Stimulated activated CD4-positive, alpha-beta T cell treated with anti-CD3 and anti-CD28 coated beads, Interleukin-1b, Interleukin-23, amount 100 ng/mL, for 48 hours (primary cell): ENCODE measurements around the gene NEB.
"Not testable (repeated sequence)": the region's sequence is repeated elsewhere in the genome, so short reads cannot be mapped to it uniquely, and the experiment has no call there.

ENCODE experiments used
- DNase-seq: peaks from one replicate; pipeline ENCODE4 v3.0.0-alpha.2; 2020

Gene NEB

GRCh38 chr2:151649966-151650365 lies 84.3 kb downstream of the NEB start:
- DNase-seq = no peak

GRCh38 chr2:151649400-151649799 lies 84.9 kb downstream of the NEB start:
- DNase-seq = no peak

GRCh38 chr2:151646512-151646911 lies 87.8 kb downstream of the NEB start:
- DNase-seq = not testable (repeated sequence)

- no peak for DNase-seq
Measured at GRCh38 chr2:151644580-151644979, 89.7 kb downstream of the NEB start.

- not testable (repeated sequence) for DNase-seq
Measured at GRCh38 chr2:151641895-151642294, 92.4 kb downstream of the NEB start.

DNA sequence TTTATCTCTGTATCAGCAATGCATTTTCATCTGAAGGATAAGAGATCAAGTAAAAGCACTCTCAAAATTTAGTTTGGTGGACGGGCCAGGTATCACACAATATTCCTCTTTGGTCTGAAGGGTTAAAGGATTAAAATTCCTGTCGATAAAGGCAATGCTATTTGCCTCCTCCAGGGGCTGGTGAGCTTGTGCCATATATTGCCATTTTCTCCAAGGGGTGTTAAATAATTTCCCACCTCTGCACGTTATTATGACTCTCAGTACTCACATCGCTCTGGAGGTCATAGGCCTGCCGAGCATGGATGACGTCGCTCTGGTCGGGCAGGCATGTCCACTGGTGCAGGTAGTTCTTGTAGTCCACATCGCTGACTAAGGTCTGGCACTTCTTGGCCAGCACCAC lies 94.2 kb downstream of the NEB start:
- DNase-seq = no peak

DNA sequence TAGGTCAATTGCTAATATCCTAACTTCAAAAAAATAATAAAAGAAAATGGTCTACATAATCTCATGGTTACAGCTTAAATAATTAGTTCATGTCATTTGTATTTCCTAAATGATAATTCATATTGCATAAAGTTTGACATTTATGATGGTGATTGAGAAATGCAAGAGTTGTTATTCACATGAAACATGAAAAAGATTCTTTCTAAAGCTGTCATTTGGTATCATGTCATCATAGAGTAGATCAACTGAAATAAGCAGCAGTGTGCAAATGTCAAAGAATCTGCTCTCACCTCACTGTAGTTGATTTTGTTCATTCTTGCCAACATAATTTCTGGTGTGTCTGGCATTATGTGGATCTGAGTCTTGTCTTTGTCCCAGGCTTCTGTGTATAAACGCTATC lies 95.3 kb downstream of the NEB start:
- no peak for DNase-seq

DNA sequence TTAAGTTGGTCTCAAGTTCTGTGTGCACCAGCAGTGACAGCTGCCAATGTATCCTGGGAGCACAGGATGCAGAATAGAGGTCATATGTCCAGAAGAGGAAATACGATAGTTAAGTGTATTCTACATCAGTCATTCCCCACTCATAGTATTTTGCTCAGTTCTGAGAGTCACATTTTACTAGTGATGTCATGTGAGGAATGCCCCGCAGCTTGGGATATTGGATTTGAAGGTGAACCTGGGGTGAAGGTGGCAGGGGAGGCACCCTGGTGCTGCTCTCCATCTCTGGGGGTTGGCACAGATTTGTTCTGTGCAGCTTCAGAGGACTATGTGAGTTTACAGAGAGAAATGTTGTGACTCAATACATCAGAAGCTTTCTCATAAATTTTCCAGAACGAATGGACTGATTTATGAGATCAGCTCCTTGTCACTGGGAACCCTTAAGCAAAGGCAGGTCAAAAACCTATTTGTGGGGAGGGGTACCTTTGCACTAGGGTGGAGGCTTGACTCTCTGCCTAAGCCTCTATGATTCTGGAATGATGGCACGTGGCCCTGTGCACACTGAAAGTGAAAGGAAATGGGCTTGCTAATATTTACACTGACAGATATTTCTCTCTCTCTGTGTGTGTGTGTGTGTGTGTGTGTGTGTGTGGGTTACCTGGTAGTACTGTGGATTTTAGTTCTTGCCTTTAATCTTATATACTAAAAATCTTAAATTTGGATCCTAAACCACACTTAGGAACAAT lies 95.9 kb downstream of the NEB start:
- DNase-seq = no peak

DNA sequence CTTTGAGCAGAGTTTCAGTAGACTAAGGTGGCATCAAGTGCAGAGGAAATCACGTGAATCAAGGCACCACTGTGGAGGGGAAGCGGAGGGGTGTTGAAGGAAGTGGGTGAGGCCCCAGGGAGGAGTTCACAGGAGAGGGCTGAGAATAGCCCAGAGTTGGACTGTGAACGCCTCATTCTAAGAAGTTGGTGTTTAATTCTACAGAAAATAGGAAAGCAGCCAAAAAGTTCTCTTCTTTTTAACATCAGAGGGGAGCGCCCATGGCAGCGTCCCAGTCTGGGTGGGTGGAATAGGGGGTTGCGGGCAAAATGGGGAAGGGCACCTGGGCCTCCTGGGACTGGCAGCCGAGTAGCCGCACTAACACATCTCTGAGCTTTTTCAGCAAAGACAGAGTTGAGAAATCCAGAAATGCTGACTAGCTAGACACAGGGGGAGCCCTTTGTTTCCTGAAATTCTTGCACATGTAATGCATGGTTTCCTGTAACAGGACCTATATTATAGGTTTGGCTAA lies 97.0 kb downstream of the NEB start:
- peak; percentile 50 for DNase-seq

- DNase-seq = no peak
Measured at GRCh38 chr2:151634736-151635467, 99.4 kb downstream of the NEB start.

GRCh38 chr2:151632993-151633565 lies 101.2 kb downstream of the NEB start:
- DNase-seq = no peak

DNA sequence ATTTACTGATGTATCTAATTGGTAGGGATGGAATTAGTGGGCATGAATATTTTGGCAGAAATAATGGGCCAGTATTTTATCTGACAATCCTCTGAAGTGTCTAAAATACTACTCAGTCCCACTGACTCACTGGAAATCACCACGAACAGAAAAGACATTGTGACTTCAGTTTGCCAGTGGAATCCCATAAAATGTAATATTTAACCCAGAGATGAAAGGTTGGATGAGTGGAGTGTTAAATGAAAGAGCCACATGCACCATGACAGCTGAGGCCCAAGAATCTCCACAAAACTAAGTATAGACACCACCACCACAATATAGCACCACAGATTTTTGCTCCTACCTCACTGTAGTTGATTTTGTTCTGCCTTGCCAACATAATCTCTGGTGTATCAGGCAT lies 103.9 kb downstream of the NEB start:
- DNase-seq = no peak

DNA sequence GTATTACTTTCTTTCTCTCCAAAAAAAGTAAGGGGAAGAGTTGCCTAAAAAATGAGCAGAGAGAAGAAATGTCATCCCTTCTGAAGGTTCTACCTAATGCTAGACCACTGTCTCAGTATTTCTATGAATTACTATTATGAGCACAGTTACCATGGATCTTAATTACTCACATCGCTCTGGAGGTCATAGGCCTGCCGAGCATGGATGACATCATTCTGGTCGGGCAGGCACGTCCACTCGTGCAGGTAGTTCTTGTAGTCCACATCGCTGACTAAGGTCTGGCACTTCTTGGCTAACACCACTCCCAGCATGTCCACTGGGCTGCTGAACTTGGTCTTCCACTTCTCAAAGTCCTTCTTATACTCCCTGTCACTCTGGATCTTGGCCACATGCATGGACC lies 106.9 kb downstream of the NEB start:
- no peak for DNase-seq

DNA sequence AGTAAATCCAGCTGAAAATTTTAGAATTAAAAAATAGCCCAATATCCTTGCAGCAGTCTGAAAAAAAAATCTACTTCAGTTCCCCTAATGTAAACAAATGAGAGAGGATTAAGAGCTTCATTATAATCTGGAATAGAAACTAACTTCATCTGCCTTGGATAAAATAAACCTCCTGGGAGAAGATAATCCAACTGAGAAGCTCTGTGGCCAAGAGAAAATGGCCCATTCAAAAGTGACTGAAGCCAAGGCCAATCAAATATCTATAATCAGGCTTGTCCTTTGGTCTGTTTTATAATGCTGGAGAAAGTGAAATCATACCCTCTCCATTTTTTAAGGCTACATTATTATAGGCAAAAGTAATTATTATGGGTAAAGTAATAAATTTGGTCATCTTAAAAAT lies 110.0 kb downstream of the NEB start:
- DNase-seq = no peak

DNA sequence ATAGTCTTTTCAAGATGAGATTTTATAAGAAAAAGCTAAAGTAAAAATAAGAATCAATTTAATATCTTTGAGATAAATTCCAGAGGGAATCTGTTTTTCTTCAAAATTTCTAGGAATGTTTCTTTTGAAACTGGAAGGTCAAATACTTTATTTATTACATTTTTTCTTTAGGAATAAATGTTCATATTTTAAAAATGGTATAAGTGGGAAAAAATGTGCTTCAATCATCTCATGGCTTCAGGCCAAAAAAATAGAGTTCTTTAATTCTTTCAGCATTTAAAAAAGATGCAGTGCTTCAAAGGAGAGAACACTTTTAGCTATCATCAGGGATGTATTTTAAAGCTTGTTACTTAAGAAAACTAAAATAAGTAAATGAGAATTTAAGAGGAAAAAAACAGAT lies 110.6 kb downstream of the NEB start:
- DNase-seq = no peak

GRCh38 chr2:151620761-151621160 lies 113.5 kb downstream of the NEB start:
- DNase-seq = no peak

DNA sequence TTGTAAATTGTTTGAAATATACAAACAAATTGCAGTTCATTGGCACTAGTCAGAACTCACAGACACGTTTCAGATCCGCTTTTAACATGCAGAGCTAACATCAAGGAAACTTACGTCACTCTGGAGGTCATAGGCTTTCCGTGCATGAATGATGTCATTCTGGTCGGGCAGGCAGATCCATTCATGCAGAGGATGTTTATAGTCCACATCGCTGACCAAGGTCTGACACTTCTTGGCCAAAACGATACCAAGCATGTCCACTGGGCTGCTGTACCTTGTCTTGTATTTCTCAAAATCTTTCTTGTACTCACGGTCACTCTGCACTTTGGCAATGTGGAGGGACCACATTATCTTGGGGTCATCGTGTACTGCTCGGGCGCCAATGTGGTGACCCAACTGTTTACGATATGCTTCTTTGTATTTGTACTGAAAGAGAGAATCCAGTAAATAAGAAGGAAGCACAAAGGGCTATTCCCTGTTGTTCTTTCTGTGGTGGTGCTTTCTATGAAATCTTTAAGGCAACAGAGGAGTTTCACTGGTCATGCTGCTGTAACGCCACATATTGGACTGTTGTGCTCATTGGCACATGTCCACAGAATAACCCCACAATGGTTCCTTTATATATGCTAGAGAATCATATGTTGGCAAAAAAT lies 114.8 kb downstream of the NEB start:
- DNase-seq = no peak

DNA sequence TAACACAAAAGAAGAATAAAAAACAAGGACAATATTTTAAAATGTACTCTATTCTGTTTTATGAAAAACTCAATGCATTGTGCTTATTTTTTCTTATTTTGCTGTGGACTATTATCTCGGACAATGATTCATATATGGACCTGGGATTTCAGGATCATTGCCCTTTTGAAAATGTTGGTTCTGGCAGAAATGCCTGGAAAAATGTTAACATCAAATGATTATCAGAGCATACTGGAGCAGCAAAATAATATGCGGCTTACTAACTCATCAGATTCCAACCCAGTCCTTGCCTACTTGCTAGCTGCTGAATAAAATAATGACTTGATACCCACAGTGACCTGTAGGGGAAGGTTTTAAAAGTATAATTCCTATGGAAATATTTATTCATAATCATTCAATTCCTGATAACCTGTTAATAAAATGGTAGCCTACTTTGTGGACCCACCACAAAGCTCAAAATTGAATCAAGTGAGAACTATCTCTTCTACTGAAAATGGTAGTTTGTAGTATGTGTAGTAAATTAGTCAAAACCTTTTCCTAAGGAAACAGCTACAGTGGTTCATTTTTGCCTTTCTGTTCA lies 117.4 kb downstream of the NEB start:
- no peak for DNase-seq

DNA sequence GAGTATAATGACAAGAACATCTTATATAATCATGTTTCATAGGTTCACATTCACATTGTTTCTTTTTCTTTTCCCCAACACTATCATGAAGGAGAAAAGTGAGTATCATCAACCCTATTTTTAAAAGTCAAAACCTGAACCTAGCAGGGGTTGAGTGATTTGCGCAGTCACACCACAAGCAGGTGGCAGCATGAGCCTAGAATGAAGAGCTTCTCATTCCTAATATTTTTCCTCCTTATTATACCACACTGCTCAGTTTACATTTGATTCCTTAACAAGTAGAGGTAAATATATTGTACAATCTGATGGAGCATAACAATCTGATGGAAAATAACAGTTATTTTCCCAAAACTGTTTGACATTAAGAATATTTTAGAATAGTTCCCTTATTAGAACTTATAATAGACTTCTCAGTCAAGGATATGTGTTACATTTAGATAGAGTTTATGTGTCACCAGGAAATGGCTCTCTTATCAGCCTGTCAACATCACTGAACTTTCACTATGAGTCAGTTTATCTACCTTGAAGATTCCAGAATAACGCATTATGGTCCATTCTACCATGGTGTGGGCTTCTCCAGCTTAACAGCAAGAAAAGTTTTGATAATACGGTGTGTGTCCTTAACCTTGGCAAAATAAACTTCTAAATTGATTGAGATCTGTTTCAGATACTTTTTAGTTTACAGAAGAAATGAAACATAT lies 119.5 kb downstream of the NEB start:
- no peak for DNase-seq

DNA sequence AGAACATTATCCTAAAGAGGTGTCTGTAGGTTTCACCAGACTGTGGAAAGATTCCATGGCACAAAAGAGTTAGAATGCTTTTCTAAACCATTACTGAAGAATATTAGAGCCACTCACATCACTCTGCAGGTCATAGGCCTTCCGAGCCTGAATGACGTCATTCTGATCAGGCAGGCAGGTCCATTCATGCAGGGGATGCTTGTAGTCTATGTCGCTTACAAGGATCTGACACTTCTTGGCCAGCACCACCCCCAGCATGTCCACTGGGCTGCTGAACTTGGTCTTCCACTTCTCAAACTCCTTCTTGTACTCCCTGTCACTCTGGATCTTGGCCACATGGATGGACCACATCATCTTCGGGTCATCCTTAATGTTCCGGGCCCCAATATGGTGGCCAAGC lies 120.1 kb downstream of the NEB start:
- DNase-seq = no peak

DNA sequence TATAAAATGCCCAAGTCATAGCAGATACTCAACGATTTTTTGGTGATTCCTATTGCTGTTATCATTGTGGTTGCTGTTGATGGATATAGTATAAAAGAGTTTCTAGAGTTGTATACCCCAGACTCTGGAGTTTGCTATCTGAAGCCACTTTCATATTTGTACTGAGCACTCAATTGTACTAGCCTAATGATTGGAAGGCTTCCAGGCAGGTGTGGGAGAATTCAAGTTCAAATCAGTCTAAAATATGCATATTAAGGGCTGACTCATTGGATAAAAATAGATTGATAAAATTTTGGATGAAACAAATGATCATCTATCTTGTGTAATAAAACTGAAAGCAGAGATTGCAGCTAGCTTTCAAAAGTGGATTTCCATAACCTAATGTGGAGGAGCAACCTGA lies 122.9 kb downstream of the NEB start:
- DNase-seq = no peak

DNA sequence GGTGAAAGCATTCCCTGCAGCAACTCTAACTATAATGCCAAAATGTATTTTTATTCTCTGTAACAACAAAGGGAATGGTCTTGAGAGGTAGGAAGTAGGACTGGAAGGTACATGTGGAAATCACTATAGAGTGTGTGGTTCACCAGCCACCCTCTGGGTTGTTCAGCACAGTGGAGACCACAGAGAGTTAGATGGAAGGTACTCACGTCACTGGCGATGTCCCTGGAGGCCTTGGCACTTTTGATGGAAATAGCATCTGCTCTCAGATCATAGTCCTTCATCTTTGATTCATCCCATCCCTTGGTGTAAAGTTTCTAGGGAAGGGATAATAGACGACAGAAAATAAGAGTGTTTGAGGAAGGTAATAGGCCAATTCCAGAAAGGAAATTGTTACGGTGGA lies 124.0 kb downstream of the NEB start:
- DNase-seq = no peak

DNA sequence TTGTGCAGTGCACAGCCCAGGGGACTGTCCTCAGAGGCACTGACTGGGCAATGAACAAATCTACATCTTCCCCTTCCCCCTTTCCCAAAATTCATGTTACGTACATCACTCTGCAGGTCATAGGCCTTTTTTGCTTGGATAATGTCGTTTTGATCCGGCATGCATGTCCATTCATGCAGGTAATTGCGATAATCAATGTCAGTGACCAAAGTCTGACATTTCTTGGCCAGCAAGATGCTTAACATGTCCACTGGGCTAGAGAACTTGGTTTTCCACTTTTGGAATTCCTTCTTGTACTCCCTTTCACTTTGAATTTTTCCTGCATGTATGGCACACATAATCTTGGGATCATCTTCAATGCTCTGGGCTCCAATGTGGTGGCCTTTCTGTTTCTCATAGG lies 124.6 kb downstream of the NEB start:
- DNase-seq = no peak
